Measurements from ENCODE around the gene TAMALIN. TPM values are rescaled to one million over a fixed set of nuclear protein-coding genes. Genes with fewer than 3 reads are reported as not detected.

TAMALIN gene
- total and polyA plus RNA-seq, 10 donors: 25.5 to 141 (median 45.2) TPM

- H3K4me3 ChIP-seq: no peak overlapping the region
- peak overlapping the region in 1 of 8 donors; percentile 20 for H3K27ac ChIP-seq
- WGBS, 5 donors: 71 to 80% (median 77%) methylated on average over 21 to 25 of the region's 25 CpGs
- H3K9me3 ChIP-seq: no peaks in the 10 kb centered on the region
- intact Hi-C loops (cut with DNase I; ENCODE audit: low total_unique reads): no loop called here
- no peak for TF ChIP-seq CTCF (IDR thresholded peaks at IDR 0.05 in 8 of 11, conservative IDR thresholded peaks at IDR 0.05 in 3 of 11)
- TF ChIP-seq POLR2AphosphoS5 (IDR thresholded peaks at IDR 0.05): peak; percentile 49 to 79 (median 50)
- no peak for TF ChIP-seq POLR2A (IDR thresholded peaks at IDR 0.05)
- peaks cover 0 to 49% (median 31%) of the 10 kb centered on the region in 6 donors for H3K4me1 ChIP-seq
- DNase-seq: no peak
- H3K36me3 ChIP-seq: peaks cover 0 to 56% (median 34%) of the 10 kb centered on the region in 6 donors
- H3K27me3 ChIP-seq (replicated peaks in 1 of 7): no peaks in the 10 kb centered on the region
These were observed 52.0 kb downstream of the TAMALIN start for GRCh38 chr12:52058631-52059361.

GRCh38 chr12:52059582-52060497 is 53.1 kb downstream of the TAMALIN start:
- intact Hi-C loops (cut with DNase I; ENCODE audit: low total_unique reads): no loop called here
- H3K4me3 ChIP-seq: no peak overlapping the region
- no peak overlapping the region for H3K27ac ChIP-seq
- TF ChIP-seq POLR2AphosphoS5 (IDR thresholded peaks at IDR 0.05) (peak in 1 of 3 donors; percentile 81), POLR2A (IDR thresholded peaks at IDR 0.05) (no peak)
- 80 to 88% (median 83%) methylated on average over 11 to 12 of the region's 12 CpGs for WGBS, 5 donors
- H3K9me3 ChIP-seq: no peaks in the 10 kb centered on the region
- H3K36me3 ChIP-seq: peaks cover 0 to 48% (median 28%) of the 10 kb centered on the region in 6 donors
- H3K4me1 ChIP-seq: peaks cover 0 to 58% (median 31%) of the 10 kb centered on the region in 6 donors
- no peaks in the 10 kb centered on the region for H3K27me3 ChIP-seq (replicated peaks in 1 of 7)
- no peak for DNase-seq

- Histone ChIP-seq H3K27me3 (replicated peaks in 1 of 7) (no peaks in the 10 kb centered on the region), H3K4me1 (peaks cover 0 to 58% (median 31%) of the 10 kb centered on the region in 6 donors), H3K36me3 (peaks cover 0 to 40% (median 25%) of the 10 kb centered on the region in 6 donors), H3K4me3 (no peak overlapping the region), H3K9me3 (no peaks in the 10 kb centered on the region), H3K27ac (peak overlapping the region in 1 of 8 donors; percentile 58)
- no peak for DNase-seq
- WGBS, 5 donors: 87 to 92% (median 90%) methylated on average over 13 to 14 of the region's 14 CpGs
- intact Hi-C loops (cut with DNase I; ENCODE audit: low total_unique reads): no loop called here
- TF ChIP-seq POLR2AphosphoS5 (IDR thresholded peaks at IDR 0.05) (peak in 1 of 3 donors; percentile 36), POLR2A (IDR thresholded peaks at IDR 0.05) (no peak), CTCF (IDR thresholded peaks at IDR 0.05 in 8 of 11, conservative IDR thresholded peaks at IDR 0.05 in 3 of 11) (no peak)
These were observed 53.9 kb downstream of the TAMALIN start for GRCh38 chr12:52060498-52061177.

DNA sequence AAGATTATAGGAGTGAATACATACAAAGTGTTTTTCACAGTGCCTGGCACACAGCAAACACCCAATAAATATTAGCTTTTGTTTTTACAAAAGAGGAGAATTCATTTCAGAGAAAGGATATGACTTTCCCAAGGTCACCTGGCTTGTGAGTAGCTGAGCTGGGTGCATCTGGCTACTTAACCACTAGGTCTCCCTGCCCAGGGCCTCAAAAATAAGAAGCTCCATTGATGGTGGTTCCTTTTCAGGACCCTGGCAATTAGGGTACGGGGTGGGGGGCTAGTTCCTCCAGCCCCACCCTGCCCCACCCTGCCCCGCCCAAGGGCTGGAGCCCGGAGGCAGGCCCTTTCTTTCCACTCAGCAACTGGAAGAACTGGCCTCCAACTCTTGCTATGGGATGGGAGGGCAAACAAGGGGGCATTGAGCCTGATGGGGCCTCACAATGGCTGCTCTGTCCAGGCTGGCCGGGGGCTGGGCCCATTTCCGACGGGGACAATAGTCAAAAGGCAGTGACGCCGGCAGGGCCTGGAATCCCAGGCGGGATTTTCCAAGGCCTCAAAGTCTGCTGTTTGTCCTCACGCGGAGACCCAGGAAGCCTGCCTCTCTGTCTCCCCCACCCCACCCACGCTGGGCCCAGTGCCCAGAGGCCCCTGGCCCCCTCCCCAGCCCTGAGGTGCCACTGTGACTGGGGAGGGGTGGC is 54.9 kb downstream of the TAMALIN start:
- Histone ChIP-seq H3K36me3 (peaks cover 0 to 30% (median 21%) of the 10 kb centered on the region in 6 donors), H3K27me3 (replicated peaks in 1 of 7) (no peaks in the 10 kb centered on the region), H3K27ac (peak overlapping the region in 3 of 8 donors; percentile 55 to 60 (median 58)), H3K4me1 (peaks cover 0 to 58% (median 31%) of the 10 kb centered on the region in 6 donors), H3K9me3 (no peaks in the 10 kb centered on the region), H3K4me3 (no peak overlapping the region)
- TF ChIP-seq POLR2A (IDR thresholded peaks at IDR 0.05): no peak
- no peak for TF ChIP-seq POLR2AphosphoS5 (IDR thresholded peaks at IDR 0.05)
- no peak for TF ChIP-seq CTCF (IDR thresholded peaks at IDR 0.05 in 8 of 11, conservative IDR thresholded peaks at IDR 0.05 in 3 of 11)
- 72 to 82% (median 79%) methylated on average over 9 to 12 of the region's 12 CpGs for WGBS, 5 donors
- intact Hi-C loops (cut with DNase I; ENCODE audit: low total_unique reads): no loop called here
- DNase-seq: no peak

All from spleen (tissue), 11 donors.